Muscle of leg (tissue), 11 donors: ENCODE measurements around the gene FYB1. TPM values are rescaled to one million over a fixed set of nuclear protein-coding genes. Genes with fewer than 3 reads are reported as not detected.

Experiments
- DNase-seq: peaks from one replicate; pipeline ENCODE4 v3.0.0; 2013
- H3K27ac ChIP-seq: one replicate; pipeline ENCODE4 v1.5.1; 2013; ENCODE audit warnings: mild to moderate bottlenecking, low read length, control low read depth
- H3K27me3 ChIP-seq: one replicate; pipeline ENCODE4 v1.6.1; 2013; ENCODE audit warnings: low read length; ENCODE audit not compliant: control insufficient read depth, insufficient read depth
- H3K36me3 ChIP-seq: one replicate; pipeline ENCODE4 v1.6.1; 2013; ENCODE audit warnings: low read length; ENCODE audit not compliant: control insufficient read depth, insufficient read depth
- H3K4me1 ChIP-seq: one replicate; pipeline ENCODE4 v1.6.1; 2013; ENCODE audit warnings: low read length; ENCODE audit not compliant: control insufficient read depth, insufficient read depth
- H3K4me3 ChIP-seq: one replicate; pipeline ENCODE4 v1.5.1; 2013; ENCODE audit warnings: low read length, control low read depth
- H3K9me3 ChIP-seq: replicated peaks from 2 replicates; pipeline ENCODE4 v1.6.1; 2013; ENCODE audit warnings: low read depth, low read length; ENCODE audit not compliant: control insufficient read depth
- WGBS: methylation state at CpG from one replicate; pipeline ENCODE4 v1.1.5; 2013; ENCODE audit warnings: missing lambda C conversion rate; ENCODE audit not compliant: insufficient coverage; 5-methylcytosine and 5-hydroxymethylcytosine counted together
- polyA plus RNA-seq, 8 donors: library from polyadenylated mRNA; unstranded; fragments of 120-200 nt; gene quantifications; one replicate each; pipeline versions ENCODE4 v1.2.1 to v1.2.3, GENCODE V29; 2013; ENCODE audit warnings: inconsistent platforms in 1 of 8, low replicate concordance in 1 of 8; ENCODE audit not compliant: insufficient read length in 8 of 8, insufficient read depth in 1 of 8
- total RNA-seq: library from RNA; stranded (reverse); fragments of 120-200 nt; gene quantifications from one replicate; pipeline ENCODE4 v1.2.4, GENCODE V29; 2013

FYB1 gene
- total and polyA plus RNA-seq, 9 donors = 1.4 to 3.0 (median 1.9) TPM

DNA sequence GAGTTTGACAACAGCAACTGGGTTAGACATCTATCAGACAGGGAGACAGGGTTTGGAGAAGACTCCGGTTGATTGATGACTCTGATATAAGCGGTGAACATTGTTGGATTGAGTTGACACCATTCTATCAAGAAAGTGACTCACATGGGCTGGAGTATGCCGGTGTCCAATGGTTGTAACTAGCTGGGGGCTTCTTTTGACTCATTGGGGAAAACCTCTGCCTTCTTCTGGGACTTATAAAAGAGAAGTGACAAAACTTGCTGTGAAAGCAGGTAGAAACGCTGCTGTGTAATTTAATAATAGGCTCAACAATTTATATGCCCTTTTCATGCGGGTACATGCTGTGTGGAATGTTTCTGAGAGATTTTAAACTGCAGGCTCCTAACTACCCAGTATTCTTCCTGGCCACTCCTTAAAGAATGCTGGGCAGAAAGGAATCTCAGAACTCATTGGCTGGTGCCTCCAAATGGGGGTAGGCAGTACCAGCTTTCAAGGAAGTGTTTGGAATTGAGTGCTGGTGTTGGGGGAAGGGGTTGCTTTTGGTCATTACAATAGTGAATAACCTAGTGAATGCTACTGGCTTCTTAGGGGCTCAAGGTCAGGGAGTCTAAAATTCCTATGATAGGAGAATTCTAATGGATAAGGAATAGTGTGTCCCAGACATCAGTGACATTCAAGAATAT lies 43.9 kb downstream of the FYB1 start:
- no peak for DNase-seq
- Histone ChIP-seq H3K9me3 (peaks cover 4% of the 10 kb centered on the region), H3K27me3 (no peaks in the 10 kb centered on the region), H3K4me3 (no peak overlapping the region), H3K27ac (no peak overlapping the region), H3K36me3 (no peaks in the 10 kb centered on the region), H3K4me1 (no peaks in the 10 kb centered on the region)
- 100% methylated on average over 3 of the region's 5 CpGs for WGBS

DNA sequence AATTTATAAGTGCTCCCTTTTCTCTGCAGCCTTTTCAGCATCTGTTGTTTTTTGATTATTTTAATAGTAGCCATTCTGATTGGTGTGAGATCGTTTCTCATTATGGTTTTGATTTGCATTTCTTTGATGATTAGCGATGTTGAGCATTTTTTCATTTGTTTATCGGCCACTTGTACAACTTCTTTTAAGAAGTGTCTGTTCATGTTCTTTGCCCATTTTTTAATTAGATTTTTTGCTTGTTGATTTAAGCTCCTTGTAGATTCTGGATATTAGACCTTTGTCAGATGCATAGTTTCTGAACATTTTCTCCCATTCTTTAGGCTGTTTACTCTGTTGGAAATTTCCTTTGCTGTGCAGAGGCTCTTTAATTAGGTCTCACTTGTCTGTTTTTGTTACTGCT lies 46.3 kb downstream of the FYB1 start:
- Histone ChIP-seq H3K36me3 (no peaks in the 10 kb centered on the region), H3K4me1 (no peaks in the 10 kb centered on the region), H3K27me3 (no peaks in the 10 kb centered on the region), H3K9me3 (peaks cover 4% of the 10 kb centered on the region), H3K27ac (no peak overlapping the region), H3K4me3 (no peak overlapping the region)
- no CpG with 5 or more reads among the region's 3 CpGs for WGBS
- no peak for DNase-seq

DNA sequence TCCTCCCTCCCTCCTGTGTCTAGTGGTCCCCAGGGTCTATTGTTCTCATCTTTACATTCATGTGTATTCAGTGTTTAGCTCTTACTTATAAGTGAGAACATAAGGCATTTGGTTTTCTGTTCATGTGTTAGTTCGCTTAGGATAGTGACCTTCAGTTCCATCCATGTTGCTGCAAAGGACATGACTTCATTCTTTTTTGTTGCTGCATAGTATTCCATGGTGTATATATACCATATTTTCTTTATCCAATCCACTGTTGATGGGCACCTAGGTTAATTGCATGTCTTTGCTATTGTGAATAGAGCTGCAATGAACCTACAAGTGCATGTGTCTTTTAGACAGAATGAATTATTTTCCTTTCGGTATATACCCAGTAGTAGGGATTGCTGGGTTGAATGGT lies 46.8 kb downstream of the FYB1 start:
- Histone ChIP-seq H3K36me3 (no peaks in the 10 kb centered on the region), H3K9me3 (peaks cover 4% of the 10 kb centered on the region), H3K27me3 (no peaks in the 10 kb centered on the region), H3K4me3 (no peak overlapping the region), H3K4me1 (no peaks in the 10 kb centered on the region), H3K27ac (no peak overlapping the region)
- no peak for DNase-seq
- WGBS = no CpG with 5 or more reads among the region's 2 CpGs

DNA sequence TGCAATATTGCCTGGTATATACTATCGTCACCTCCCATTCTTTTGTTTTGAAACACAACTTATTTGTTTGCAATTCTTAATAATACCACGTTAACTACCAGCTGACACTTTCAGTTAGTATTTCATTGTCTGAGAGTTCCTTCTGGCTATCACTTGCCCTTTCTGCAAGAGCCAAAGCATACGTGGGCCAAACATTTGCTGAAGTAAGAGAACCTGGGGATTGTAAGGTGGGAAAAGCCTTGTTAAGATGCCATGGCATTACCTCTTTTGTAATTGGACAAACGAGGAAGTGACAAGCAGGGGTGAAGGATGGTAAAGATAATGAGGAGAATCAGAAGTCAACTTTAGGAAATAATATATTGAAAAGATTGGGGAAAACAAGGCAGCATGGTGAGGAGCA lies 47.7 kb downstream of the FYB1 start:
- Histone ChIP-seq H3K9me3 (peaks cover 4% of the 10 kb centered on the region), H3K4me1 (no peaks in the 10 kb centered on the region), H3K4me3 (no peak overlapping the region), H3K36me3 (no peaks in the 10 kb centered on the region), H3K27ac (no peak overlapping the region), H3K27me3 (no peaks in the 10 kb centered on the region)
- 85% methylated on average over 2 of the region's 4 CpGs for WGBS
- DNase-seq = no peak

DNA sequence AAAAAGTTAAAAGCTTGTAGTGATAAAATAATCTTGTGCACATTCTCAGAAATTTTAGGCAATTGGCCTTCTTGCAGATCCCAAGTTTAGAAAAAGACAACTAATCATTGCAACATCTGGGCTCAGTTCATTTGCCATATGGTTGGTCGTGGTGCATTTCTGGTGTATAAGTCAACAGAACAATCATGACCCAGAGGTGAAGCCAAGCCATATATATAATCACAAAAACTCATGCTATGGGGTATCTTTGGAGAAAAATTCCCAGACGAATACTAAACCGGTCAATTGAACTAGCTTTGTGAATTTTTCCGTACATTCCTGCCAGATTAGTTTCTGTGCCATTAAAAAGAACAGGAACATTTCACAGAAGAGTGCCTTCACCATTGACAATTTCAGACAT lies 50.3 kb downstream of the FYB1 start:
- H3K27ac ChIP-seq = no peak overlapping the region
- 50% methylated on average over 2 of the region's 4 CpGs for WGBS
- DNase-seq = no peak
- H3K27me3 ChIP-seq = no peaks in the 10 kb centered on the region
- no peak overlapping the region for H3K4me3 ChIP-seq
- H3K36me3 ChIP-seq = no peaks in the 10 kb centered on the region
- H3K4me1 ChIP-seq = no peaks in the 10 kb centered on the region
- H3K9me3 ChIP-seq = peaks cover 4% of the 10 kb centered on the region

DNA sequence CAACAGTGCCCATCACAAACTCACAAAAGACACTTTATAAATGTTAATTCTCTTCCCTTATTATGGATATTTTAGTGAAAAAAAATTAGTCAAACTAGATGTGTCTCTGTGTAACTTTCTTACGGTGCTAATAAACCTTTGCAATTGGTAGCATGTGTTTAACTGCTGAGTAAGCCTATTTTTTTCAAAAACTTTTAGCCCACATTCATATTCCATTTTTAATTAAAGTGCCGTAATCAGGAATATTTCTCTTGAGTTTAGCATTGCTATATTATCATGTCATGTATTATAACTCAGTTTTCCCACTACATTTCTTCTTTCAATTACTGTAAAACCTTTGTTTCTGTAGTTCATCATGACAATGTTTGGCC lies 51.4 kb downstream of the FYB1 start:
- WGBS = no CpG with 5 or more reads among the region's 2 CpGs
- DNase-seq = no peak
- no peaks in the 10 kb centered on the region for H3K36me3 ChIP-seq
- H3K27me3 ChIP-seq = no peaks in the 10 kb centered on the region
- H3K9me3 ChIP-seq = peaks cover 4% of the 10 kb centered on the region
- no peaks in the 10 kb centered on the region for H3K4me1 ChIP-seq
- no peak overlapping the region for H3K4me3 ChIP-seq
- H3K27ac ChIP-seq = no peak overlapping the region

DNA sequence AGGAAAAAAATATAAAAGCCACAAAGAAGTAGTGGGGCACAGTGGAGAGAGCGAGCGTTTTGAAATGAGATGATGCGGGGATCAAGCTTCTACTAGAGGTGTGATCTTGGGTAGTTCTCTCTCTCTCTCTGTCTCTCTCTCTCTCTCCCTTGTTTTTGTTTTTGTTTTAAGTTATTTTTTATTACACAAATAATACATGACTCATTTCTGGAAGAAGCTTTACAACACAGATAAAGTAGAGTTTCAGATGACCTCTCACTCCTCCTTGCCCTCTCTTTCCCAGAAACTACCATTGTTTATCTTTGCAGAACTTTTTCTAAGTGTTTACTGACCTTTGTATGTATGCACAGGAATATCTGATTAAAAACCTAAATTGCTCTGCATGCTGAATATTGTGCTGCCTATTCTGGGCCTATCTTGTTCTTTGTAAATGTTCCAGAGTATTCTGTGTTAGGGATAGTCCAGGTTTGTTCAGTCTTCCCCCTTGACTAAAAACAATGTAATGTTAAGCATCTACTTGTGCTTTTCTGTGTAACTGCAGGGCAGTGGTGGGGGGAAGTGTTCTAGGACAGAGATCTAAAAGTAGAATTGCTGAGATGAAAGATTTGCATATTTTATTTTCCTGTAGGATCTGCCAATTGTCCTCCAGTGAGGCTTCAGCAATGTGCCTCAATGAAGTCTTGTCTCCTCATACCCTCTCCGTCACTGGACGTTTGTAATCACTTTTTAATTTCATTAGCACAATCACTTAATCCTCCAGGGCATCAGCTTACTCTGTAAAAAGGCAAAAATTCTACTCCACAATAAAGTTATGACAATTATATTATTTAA lies 52.0 kb downstream of the FYB1 start:
- WGBS = 64% methylated on average over 2 of the region's 5 CpGs
- no peaks in the 10 kb centered on the region for H3K4me1 ChIP-seq
- no peak overlapping the region for H3K4me3 ChIP-seq
- H3K36me3 ChIP-seq = no peaks in the 10 kb centered on the region
- no peaks in the 10 kb centered on the region for H3K9me3 ChIP-seq
- no peaks in the 10 kb centered on the region for H3K27me3 ChIP-seq
- DNase-seq = no peak
- H3K27ac ChIP-seq = no peak overlapping the region

DNA sequence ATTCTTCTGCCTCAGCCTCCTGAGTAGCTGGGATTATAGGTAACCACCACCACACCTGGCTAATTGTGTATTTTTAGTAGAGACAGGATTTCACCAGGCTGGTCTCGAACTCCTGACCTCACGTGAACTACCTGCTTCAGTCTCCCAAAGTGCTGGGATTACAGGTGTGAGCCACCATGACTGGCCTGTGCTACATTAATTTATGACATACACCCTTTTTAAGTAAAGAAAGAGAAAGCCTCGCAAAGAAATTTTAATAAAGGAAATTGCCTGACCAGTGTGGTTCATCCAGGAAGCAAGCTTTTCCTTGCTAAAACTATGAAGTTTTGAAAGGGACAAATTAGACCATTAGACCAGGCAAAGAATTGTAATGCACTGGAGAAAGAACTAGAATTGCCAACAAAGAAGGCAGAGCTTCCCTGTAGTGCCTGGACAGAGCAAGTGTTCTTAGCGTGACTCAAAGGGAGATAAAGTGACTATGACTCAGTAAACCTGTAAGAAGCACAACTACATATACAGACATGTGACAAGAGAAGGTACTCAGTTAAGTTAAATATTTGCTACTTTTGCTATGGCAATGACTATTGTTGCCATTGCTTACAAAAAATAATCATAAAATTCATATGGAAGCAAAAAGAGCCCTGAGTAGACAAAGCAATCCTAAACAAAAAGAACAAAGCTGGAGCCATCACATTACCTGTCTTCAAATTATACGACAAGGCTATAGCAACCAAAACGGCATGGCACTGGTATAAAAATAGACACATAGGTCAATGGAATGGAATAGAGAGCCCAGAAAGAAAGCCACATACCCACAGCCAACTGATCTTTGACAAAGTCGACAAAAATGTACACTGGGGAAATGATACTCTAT lies 54.6 kb downstream of the FYB1 start:
- Histone ChIP-seq H3K27ac (no peak overlapping the region), H3K4me1 (no peaks in the 10 kb centered on the region), H3K9me3 (no peaks in the 10 kb centered on the region), H3K4me3 (no peak overlapping the region), H3K36me3 (no peaks in the 10 kb centered on the region), H3K27me3 (no peaks in the 10 kb centered on the region)
- 70% methylated on average over 2 of the region's 7 CpGs for WGBS
- DNase-seq = no peak

DNA sequence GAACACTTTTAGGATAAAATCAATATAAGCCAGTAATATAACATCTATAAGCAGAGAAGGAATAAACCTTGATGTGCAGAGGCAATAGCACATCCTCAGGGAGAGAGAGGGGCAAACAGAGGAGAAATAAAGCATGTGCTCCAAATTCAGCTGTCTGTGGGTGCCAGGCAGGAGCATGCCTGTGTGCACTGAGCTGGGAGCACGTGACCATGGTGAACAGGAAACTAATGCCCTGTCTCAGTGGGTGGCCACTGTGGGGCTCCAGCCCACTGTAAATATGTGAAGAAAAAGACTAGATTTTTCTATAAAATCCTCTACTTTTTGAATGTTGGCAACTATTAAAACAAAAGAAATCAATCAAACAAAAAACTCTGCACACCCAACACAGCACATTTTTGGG lies 55.3 kb downstream of the FYB1 start:
- H3K36me3 ChIP-seq = no peaks in the 10 kb centered on the region
- no peaks in the 10 kb centered on the region for H3K9me3 ChIP-seq
- H3K4me1 ChIP-seq = no peaks in the 10 kb centered on the region
- WGBS = 50% methylated on average over 1 of the region's 1 CpG
- no peaks in the 10 kb centered on the region for H3K27me3 ChIP-seq
- no peak overlapping the region for H3K4me3 ChIP-seq
- H3K27ac ChIP-seq = no peak overlapping the region
- no peak for DNase-seq

DNA sequence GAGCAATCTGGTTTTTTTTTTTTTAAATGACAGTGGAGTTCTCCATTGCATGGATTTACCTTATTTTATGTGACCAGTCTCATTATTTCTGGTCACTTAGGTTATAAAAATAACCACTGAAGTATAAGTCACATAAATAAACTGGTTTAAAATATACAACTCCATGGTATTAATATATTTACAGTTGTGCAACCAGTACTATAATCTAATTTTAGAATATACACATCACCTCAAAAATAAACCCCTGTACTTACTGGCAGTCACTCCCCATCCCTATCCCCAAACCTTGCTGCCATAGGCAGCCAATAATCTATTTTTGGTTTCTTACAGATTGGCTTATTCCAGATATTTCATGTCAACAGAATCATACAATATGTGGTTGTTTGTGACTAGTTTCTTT lies 57.8 kb downstream of the FYB1 start:
- Histone ChIP-seq H3K4me1 (no peaks in the 10 kb centered on the region), H3K4me3 (no peak overlapping the region), H3K27ac (no peak overlapping the region), H3K36me3 (no peaks in the 10 kb centered on the region), H3K9me3 (no peaks in the 10 kb centered on the region), H3K27me3 (no peaks in the 10 kb centered on the region)
- no peak for DNase-seq
